SHP77 treated with DMSO at 0.1 percent for 48 hours (cell line): ENCODE data around the gene TMEM184B.

Experiments used
- DNase-seq: peaks from one replicate; lab custom pipeline; 2025; lab: John Stamatoyannopoulos, UW

Gene TMEM184B

DNA sequence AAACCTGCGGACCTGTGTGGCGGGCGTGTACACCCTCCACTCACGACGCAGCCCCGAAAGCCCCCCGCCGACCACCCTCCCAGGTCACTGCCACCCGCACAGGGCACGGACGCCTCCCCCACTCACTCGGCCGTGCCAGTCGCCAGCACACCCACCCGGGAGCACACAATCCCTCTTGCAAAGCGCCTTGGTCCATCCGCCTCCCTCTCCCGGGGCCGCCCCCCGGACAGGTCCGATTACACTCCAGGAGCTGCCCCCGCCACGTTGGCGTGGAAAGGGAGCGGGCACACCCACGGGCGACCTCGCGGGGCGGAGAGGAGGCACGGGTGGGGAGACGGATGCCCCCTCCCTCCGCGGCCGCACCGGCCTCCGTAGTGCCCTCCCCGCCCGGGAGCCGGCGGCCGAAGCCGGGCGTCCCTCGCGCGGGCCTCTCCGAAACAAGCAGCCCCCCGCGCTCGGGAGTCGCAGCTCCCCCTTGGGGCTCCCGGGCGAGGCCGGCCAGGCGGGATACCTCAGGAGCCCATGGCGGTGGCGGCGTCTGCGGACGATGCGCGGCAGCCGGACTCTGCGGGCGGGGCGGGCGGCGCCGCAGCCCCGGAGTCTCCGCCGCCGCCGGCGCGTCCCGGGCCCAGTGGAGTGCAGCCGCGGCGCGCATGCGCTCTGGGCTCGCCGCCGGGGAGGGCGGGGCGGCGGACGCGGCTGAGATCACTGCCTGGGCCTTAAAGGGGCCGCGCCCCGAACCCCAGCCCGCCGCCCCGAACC lies at the start of gene TMEM184B:
Gene TMEM184B (minus strand): TSS at position 638 of the 762 bp plus-strand sequence. CDS start 25,049 bp downstream, outside the sequence.
- DNase-seq = no peak

DNA sequence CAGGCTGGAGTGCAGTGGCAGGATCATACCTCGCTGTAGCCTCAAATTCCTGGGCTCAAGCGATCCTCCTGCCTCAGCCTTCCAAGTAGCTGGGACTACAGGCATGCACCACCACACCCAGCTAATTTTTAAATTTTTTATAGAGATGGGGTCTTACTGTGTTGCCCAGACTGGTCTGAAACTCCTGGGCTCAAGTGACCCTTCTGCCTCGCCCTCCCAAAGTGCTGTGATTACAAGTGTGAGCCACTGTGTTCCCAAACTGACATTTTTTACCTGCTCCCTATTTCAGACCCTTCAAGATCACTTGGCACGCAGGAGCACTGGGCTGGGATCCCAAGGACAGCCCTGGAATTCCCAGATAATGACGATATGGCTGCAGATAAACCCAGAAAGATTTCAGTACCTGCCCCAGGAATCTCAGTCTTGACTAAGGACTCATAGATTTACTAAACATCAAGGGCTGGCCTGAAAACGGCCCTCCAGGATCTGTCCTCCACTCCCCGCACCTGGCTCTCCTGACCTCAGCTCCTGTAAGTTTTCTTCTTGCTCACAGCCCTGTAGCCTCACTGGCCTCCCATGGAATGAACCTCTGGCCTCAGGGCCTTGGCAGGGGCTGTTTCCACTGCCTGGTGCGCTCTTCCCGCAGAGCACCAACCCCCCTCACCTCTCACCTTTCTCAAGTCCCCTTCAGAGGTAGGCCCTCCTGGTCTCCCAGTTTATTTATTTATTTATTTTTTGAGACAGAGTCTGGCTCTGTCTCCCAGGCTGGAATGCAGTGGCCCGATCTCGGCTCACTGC lies 48.0 kb upstream of the TMEM184B start:
- DNase-seq = no peak

DNA sequence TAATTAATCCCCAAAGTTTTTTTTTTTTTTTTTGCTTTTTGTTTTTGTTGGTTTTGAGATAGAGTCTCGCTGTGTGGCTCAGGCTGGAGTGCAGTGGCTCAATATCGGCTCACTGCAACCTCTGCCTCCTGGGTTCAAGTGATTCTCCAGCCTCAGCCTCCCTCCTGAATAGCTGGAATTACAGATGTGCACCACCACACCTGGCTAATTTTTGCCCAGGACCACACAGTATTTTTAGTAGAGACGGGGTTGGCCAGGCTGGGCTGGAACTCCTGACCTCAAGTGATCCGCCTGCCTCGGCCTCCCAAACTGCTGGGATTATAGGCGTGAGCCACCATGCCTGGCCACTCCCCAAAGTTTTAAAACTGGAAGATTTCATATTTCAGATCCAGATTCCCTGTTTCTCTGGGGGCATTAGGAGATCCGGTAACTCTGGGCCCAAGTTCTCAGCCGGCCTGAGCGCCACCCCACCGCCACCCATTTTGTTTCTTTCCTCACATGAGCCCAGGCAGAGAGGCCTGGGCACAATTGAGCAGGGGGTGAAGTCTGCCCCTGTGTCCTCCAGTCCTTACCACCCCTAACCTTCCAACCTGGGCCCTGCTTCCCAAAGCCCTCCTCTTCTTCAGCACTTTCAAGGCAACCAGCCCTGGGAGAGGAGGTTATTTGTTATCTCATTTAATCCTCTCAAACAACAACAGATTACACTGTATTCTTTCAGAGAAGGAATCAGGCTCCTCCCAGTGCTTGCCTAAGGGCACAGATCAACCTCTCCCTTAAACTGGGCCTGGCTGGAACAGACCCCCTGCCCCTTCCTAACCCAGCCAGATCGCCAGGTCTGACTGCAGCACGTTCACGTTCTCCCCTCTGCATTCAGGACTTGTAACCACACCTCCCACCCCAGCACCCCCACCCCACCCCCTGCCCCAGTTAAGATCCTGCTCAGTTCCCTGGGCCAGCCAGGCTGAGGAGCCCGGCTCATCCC lies 46.3 kb upstream of the TMEM184B start:
- no peak for DNase-seq

DNA sequence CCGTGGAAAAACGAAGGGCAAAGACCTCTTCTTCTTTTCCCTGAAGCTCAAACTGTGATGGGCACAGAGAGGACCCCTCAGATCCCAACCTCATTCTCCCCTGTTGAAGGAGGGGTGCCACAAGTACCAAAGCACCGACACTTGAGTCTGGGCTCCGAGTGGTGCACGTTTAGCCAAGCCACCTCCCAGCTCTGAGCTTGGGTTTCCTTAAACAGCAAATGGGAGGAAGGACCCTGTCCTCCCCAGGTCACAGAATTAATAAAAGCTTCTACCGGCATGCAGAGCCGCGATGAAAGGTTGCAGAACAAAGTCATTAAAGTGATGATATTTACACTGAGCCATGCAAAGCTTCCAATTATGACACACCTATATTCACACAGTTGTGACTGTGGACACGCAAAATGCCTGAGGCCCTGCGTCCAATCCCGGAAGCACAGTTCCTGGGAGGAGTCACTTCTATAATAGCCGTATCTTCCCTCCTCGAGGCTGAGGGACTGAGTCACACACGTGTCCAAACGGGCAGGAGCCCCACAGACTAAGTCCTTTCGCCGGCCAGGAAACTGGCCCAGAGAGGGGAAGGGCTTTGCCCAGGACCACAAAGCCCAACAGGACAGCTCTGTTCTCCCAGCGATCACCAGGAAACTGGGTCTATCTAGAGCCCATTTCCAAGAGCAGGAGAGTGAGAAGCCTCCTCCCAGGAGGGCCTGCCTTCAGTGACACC lies 45.3 kb upstream of the TMEM184B start:
- peak; percentile 60 for DNase-seq

DNA sequence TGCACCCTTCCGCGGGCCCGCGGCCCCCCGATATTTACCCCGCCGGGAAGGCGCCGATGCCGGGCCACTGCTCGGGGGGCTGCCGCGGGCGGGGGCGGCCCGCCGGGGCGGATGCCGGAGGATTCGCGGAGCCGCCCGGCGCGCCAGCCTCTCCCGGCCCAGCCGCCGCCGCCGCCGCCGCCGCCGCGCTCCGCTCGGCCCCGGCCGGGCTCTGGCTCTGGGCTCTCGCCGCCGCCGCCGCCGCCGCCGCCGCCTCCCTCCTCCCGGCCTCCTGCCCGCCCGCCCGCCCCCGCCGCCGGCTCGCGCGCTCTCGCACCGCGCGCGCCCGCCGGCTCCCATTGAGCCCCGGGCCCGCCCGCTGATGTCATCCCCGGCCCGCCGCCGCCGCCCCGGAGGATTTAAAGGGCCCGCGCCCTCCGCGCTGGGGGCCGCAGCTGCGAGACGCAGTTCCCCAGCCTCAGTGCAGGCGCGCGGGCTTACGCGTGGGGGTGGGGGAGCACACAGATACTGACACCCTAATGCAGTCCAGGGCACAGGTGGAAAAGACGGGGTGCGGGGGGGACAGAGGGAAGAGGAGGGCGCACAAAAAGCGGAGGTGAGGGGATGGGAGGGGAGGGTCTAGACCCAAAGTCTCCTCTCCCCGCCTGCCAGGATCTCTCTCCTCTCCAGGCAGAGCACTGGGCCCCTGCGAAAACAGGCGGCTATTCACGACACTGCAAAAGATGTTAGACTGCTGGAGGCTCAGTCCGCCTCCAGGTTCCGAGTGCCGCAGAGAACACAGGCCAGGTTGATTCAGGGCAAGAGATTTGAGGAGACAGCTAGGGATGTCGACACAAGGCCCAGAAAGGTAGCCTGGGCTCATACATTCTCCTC lies 44.5 kb upstream of the TMEM184B start, which contains the start of gene CSNK1E:
Gene CSNK1E (minus strand): TSS at position 312 of the 873 bp plus-strand sequence. CDS start 3,276 bp downstream, outside the sequence.
- DNase-seq = peak; percentile 11

DNA sequence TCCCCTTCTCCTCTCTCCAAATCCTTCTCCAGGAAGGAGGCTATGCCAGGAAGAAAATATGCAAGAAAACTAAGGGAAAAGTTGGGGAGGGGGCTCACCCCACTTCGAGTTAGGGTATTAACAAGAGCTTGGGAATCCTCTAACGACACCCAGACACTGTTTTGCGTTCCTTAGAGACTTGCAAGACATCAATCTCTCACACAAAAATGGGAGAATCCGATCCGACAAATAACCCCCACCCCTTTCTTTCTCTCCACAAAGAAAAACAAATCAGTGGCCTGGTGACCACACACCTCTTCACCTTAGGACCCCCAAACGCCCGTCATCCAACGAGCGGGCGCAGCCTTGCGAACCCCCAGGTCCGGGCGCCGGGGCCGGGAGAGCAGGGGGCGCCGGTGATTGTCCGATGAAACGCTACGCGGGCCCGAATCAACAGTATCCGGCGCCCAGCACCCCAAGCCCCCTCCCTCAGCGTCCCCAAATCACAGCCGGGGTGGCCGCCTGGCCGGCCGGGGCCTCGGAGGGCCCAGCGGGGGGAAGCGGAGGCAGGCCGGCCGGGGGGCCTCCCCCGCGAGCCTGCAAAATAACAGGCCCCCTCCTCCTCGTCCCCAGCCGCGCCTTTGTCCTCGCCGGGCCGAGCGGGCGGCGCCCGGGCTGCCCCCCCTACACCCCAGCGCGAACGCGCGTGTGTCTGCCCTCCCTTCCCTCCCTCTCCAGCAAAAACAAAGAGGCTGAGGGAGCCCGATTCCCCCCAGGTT lies 43.7 kb upstream of the TMEM184B start:
- no peak for DNase-seq

DNA sequence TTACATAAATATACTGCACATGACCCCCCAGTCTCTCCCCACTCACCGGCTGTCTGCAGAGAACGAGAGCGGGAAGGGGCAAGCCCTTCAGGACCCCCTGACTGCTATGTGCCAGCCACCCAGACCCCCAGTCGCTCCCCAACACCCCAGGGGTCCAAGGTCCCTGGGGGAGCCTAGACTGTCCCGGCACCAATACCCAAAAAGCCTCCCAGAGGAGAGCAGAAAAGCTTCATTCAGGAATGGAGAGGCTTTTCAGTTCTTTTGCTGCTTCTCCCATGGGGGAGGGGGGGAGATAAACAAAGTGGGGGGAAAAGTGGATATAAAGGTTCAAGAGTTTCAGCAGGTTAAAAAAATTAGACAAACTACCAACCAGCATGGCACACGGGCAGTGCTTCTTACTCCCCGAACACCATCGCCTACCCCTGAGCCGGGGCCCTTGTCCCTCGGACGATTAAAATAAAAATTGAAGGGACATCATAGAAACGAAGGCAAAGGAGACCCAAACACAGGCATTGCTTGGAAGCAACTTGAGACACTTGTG lies 43.1 kb upstream of the TMEM184B start:
- DNase-seq = no peak

DNA sequence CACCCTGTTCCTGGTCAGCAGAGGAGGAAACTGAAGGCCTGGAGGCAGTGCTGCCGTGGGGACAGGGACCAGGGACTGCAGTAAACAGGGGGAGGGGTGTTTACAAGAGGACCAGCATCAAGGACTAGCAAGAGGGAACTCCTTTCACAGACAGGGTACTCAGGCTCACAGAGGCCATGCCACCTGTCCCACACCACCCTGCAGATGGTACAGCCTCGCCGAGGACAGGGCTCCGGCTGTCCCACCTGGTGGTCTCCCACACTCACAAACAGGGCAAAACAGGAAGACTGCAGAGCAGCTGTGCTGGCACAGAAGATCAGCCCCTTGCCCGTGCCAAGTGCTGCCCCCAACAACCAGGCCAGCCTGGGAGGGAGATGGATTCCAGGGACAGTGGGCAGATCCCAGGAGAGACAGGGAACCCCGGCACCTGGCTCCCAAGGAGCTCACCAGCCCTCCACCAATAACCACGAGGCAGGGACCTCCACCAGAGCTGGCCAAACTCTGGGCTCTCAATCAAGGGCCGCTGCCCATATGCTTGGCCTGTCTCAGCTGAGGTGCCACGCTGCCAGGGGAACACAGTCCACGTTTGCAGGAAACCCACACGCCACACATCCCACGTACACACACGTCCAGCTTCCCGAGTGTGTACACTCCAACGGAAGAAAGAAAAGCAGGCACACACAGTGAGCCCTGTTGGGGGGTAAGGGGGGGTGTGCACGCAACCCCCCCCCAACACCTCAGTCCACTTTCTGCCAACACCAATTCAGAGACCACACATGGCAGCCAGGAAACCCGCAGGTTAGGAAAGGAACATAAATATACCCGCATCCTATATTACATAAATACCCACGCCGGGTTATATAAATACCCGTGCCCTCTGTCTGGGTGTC lies 42.4 kb upstream of the TMEM184B start:
- DNase-seq = peak; percentile 39

DNA sequence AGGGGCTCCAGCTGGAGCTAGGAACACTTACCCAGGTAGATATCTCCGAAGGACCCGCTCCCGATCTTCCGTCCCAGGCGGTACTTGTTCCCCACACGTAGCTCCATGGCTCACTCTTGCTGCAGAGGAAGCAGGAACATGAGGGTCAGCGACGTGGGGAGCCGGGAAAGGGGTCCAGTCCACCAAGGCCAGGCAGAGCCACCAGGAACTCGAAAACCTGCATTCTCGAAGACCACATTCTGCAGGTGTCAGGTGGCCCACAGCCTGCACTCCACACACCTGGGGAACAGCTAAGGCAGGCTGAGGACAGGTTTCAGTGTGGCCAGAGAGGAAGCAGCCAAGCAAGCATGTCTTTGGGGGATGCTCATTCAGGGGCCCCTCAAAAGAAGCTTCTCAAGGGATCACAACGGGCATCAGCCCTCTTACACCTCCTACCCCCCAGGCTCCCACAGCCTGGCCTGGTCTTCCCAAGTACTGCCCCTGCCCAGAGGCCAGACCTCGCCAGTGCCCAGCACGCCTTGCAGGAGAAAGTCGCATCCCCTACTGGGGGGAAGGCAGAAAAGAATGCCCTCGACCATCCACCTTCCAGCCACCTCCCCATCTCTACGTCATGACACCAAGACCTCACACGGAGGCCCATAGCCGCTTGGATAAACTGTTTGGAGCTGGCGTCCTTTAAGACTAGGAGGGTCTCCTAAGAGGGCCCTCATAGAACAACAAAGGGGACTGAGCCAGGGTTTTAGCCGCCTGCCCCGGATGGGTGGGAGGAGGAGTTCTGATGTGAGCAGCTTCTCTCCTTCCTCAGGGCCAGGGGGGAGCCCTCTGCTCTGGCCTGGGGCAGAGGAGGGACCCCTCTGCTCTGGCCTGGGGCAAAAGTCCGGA lies 41.5 kb upstream of the TMEM184B start:
- DNase-seq = no peak

DNA sequence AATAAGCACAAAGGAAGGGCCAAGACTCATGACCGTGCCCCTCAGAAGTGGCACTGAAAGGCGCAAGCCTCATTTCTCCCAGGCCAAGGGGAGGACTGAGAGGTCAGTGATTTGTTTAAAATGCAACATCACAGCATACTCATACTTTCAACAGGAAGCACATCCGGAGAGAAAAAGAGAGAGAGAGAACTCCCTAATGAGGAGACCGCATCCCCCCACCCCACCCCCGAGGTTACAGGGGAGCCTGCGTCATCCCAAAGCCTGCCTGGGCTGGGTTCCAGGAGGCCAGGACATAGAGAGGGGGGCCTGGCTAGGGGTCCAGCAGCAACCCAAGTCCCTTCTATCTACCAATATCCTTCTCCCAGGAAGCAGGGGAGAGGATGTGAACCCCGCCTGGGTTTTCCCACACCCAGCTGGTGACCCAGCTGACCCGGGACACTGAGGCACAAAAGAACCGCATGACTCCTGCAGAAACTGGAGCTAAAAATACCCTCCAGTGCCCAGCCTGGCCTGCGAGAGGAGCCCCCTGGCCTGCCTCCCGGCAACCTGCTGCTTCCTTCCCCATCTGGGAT lies 40.7 kb upstream of the TMEM184B start:
- DNase-seq = no peak

DNA sequence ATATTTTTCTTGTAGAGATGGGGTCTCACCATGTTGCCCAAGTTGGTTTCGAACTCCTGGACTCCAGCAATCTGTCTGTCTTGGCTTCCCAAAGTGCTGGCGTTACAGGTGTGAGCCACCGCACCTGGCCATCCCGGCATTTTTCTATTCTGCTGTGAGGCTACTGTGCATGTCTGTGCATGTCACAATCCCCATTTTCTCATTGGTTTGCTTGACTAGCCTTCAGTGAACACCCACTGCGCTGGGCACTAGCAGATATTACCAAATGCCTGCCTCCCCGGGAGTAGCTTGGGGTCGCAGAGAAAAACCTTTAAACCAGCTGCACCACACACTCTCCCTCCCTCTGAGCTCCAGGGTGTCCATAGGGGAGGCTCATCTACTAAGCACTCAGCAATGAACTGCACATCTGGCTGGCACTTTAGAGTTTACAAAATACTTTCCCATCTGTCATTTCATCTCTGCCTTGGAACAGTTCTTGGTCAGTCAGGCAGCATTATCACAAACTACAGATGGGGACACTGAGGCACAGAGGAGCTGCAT lies 39.5 kb upstream of the TMEM184B start:
- DNase-seq = no peak

DNA sequence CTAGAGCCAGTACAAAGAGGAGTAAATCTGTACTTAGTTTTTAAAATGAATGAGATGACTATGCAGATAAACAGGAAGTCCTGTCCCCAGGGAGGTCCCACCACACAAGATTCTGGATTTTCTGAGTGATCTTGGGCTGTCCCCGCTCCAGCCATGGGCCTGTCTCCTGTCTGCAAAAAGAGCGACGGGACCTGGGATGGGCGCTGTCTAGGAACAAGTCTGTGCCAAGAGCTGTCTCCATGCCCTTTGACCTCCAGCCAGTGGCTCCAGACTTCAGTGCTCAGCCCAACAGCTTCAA lies 38.5 kb upstream of the TMEM184B start:
- DNase-seq = no peak

DNA sequence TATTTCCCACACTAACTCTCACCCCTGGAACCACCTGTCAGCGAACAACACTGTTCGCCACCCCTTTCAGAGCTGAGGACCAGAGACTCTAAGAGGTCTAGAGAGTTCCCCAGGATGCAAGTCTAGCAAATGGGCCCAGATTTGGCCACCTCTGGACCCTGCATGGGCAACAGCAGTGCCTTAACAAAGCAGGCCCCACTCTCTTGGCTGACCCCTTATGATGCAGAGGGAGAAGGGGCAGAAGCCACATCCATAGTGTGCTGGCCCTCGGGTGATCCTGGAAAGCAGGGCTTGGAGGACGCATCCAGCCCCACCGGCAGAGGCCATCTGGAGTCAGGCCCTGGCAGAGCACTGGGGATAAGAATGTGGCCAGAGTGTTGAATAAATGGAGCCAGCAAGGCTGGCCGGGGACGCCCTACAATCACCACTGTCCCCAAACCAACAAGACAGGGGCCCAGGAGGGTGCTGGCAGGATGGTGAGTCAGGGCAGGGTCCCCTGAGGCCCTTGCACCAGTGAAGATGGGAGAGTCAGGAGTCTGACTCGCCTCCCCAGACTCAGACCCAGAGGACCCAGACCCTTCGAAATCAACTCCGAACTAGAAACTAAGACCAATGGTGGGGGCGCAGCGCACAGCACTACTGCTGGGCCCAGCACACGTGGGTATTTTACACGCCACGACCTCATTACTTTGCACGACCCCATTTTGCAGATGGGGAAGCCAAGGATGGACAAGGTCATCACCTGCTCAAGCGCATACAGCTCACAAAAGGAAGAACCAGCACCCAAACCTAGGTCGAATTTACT lies 37.9 kb upstream of the TMEM184B start:
- DNase-seq = no peak

DNA sequence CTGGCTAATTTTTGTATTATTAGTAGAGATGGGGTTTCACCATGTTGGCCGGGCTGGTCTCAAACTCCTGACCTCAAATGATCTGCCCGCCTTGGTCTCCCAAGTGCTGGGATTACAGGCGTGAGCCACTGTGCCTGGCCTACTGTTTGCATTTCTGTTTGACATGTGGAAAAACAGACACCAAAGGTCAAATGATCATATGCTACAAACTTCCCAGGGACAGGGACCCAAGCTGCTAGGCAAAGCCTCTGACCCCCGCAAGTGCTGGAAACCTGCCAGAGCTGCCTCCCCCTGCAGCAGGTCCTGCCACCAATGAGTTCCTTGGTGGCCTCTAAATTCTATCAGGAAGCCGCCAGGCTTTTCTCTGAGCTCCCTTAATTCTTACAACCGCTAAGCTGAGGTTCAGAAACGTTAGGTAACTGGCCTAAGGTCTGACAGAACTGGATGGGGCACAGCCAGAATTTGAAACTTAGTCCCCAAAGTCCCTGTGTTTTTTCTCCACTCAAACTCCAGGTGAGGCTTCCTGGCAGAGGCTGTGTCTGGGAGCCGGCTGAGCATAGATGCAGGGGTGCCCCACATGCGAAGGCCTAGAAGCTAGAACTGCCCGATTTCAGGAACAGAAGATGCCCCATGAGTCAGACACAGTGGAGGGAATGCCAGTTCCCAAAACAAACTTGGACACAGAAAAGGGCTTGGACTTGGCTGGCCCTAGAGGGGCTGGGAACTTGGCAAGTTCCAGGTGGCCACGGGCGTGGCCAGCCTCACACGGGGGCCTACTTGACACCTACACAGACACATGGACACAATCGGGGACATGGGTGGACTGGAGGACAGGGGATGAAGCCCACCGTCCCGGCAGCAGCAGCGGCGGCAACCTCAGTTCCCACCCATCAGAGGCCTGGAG lies 37.1 kb upstream of the TMEM184B start:
- DNase-seq = no peak
